ENCODE measurements around the gene GAPT. TPM values are rescaled to one million over a fixed set of nuclear protein-coding genes. Genes with fewer than 3 reads are reported as not detected.

GAPT gene
- total and polyA plus RNA-seq, 2 donors (not counting 3 experiments of a cell fraction or from before 2014, with no cell fraction given) = not detected

DNA sequence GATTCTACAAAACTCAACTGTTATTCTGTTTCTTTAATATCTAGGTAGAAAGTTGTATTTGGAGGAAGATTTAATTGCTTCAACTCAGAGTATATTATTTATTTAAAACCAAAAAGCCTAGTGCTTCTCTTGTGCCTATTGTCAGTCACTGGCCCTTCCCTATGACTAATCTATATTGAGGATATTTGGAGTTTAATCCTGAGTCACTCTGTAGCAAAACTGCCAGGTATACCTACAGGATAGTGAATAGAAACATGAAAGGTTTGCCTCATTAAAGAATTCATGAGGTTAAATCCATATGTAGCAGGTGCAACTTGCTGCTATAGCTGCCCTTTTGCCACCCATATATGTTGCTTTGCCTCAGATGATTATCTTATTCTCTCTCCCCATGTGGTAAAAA, 46.4 kb upstream of the GAPT start:
- dilution Hi-C loops (cut with MboI; ENCODE audit: extremely low pct_ligation_motif_present, low sequenced_read_pairs) (no loop called here), intact Hi-C loops (cut with micrococcal nuclease) (no loop called here)
- Histone ChIP-seq H3K36me3 (ENCODE audit: control insufficient read depth in 2 of 2, extremely low read depth in 1 of 2, insufficient read depth in 2 of 2, low read length in 2 of 2) (no peaks in the 10 kb centered on the region), H3K9ac (replicated peaks; ENCODE audit: extremely low read depth, insufficient read depth, low read length) (no peak overlapping the region), H3K4me1 (ENCODE audit: control insufficient read depth, extremely low read depth, insufficient read depth, low read length) (no peaks in the 10 kb centered on the region), H2AFZ (ENCODE audit: low read depth, low read length) (no peak overlapping the region), H4K20me1 (replicated peaks; ENCODE audit: control insufficient read depth, extremely low read depth, insufficient read depth, low read length) (no peaks in the 10 kb centered on the region), H3K27ac (ENCODE audit: insufficient read depth, low read depth, low read length) (no peak overlapping the region), H3K4me3 (replicated peaks in 1 of 3; ENCODE audit: insufficient read depth in 1 of 3, low read depth in 1 of 3, low read length in 3 of 3) (no peak overlapping the region), H3K9me3 (replicated peaks; ENCODE audit: control insufficient read depth, insufficient read depth, low read length) (no peaks in the 10 kb centered on the region), H3K4me2 (ENCODE audit: insufficient read depth, low read length) (no peak overlapping the region), H3K79me2 (ENCODE audit: control insufficient read depth, insufficient read depth, low read length) (no peaks in the 10 kb centered on the region), H3K27me3 (ENCODE audit: control insufficient read depth in 2 of 2, insufficient read depth in 2 of 2, low read length in 2 of 2) (no peaks in the 10 kb centered on the region), H3K9me1 (replicated peaks; ENCODE audit: control insufficient read depth, extremely low read depth, insufficient read depth, low read length) (no peaks in the 10 kb centered on the region)
- DNase-seq (ENCODE audit: low read depth, low spot score) (no peak), FAIRE-seq (no peak)
- CTCF ChIA-PET = interaction anchor here (4.5 kb wide), 1 partner anchor 557 kb away, joined by 20 read pairs; no protein-coding TSS in a partner anchor
- POLR2A ChIA-PET = no interaction called here
- no TSS peak for BruUV-seq (replicated peaks)
- TF ChIP-seq, protein P1, sequence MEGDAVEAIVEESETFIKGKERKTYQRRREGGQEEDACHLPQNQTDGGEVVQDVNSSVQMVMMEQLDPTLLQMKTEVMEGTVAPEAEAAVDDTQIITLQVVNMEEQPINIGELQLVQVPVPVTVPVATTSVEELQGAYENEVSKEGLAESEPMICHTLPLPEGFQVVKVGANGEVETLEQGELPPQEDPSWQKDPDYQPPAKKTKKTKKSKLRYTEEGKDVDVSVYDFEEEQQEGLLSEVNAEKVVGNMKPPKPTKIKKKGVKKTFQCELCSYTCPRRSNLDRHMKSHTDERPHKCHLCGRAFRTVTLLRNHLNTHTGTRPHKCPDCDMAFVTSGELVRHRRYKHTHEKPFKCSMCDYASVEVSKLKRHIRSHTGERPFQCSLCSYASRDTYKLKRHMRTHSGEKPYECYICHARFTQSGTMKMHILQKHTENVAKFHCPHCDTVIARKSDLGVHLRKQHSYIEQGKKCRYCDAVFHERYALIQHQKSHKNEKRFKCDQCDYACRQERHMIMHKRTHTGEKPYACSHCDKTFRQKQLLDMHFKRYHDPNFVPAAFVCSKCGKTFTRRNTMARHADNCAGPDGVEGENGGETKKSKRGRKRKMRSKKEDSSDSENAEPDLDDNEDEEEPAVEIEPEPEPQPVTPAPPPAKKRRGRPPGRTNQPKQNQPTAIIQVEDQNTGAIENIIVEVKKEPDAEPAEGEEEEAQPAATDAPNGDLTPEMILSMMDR (IDR thresholded peaks at IDR 0.05; ENCODE audit: extremely low read depth in 1 of 2, insufficient read depth in 1 of 2, low read depth in 1 of 2, low read length in 2 of 2) = no peak
- TF ChIP-seq FOS (IDR thresholded peaks at IDR 0.05; ENCODE audit: borderline replicate concordance, insufficient read depth, low read length) (no peak), POLR2A (IDR thresholded peaks at IDR 0.05; ENCODE audit: low read depth, low read length) (no peak), MYC (IDR thresholded peaks at IDR 0.05; ENCODE audit: low read depth, low read length) (no peak), EZH2 (IDR thresholded peaks at IDR 0.05; ENCODE audit: borderline replicate concordance, low read depth, low read length, severe bottlenecking) (no peak), JUN (IDR thresholded peaks at IDR 0.05; ENCODE audit: borderline replicate concordance, insufficient read depth, insufficient read length, low read depth) (no peak), POLR2AphosphoS5 (IDR thresholded peaks at IDR 0.05; ENCODE audit: insufficient read depth, low read depth, low read length) (no peak), GATA2 (IDR thresholded peaks at IDR 0.05; ENCODE audit: insufficient read depth, insufficient read length, low read depth, low read length) (no peak)
- TF ChIP-seq, protein P2, sequence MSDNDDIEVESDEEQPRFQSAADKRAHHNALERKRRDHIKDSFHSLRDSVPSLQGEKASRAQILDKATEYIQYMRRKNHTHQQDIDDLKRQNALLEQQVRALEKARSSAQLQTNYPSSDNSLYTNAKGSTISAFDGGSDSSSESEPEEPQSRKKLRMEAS (IDR thresholded peaks at IDR 0.05; ENCODE audit: insufficient read depth, insufficient read length) = no peak

Measured in endothelial cell of umbilical vein (primary cell).